Lower lobe of right lung (tissue), 2 donors: Measurements from ENCODE around the gene LPXN. TPM values are rescaled to one million over a fixed set of nuclear protein-coding genes. Genes with fewer than 3 reads are reported as not detected.

ENCODE experiments used
- ATAC-seq, 2 donors: fragments of 200-7000 bp; cut with Tn5 transposase; one replicate each; pipeline ENCODE4 v1.9.1; 2020 to 2022; ENCODE audit warnings: mild to moderate bottlenecking in 2 of 2, moderate library complexity in 2 of 2
- DNase-seq: peaks from one replicate; pipeline ENCODE4 v3.0.0-alpha.2; 2020
- H3K27ac ChIP-seq: fragments of 200-600 bp; one replicate; pipeline ENCODE4 v1.8.0; 2022
- H3K27me3 ChIP-seq: fragments of 200-600 bp; one replicate; pipeline ENCODE4 v1.8.0; 2022; ENCODE audit warnings: low read depth
- H3K36me3 ChIP-seq: fragments of 200-600 bp; one replicate; pipeline ENCODE4 v1.8.0; 2022; ENCODE audit warnings: mild to moderate bottlenecking
- H3K4me1 ChIP-seq: fragments of 200-600 bp; one replicate; pipeline ENCODE4 v1.8.0; 2022
- H3K4me3 ChIP-seq: fragments of 200-600 bp; one replicate; pipeline ENCODE4 v1.8.0; 2022; ENCODE audit warnings: mild to moderate bottlenecking
- H3K9me3 ChIP-seq: fragments of 200-600 bp; one replicate; pipeline ENCODE4 v1.8.0; 2022
- CTCF ChIP-seq: fragments of 200-600 bp; IDR thresholded peaks from one replicate; pipeline ENCODE4 v1.8.0; 2022; ENCODE audit warnings: antibody characterized with exemption, mild to moderate bottlenecking
- intact Hi-C: fragments of 100-400 bp; cut with DNase I; formaldehyde crosslinking; loops from one replicate; pipeline ENCODE4 v1.11.0; 2022
- total RNA-seq: library from RNA; stranded (reverse); fragmentation: NEBNext Ultra II Directional; extraction: Animal tissue kit (Norgen Biotek cat#: 25700); gene quantifications from one replicate; pipeline ENCODE4 v1.2.1, GENCODE V29; 2021
- donor health status: DM: no; HTN: yes; CAD: no; lungs with severe emphysema.

The LPXN gene
- total RNA-seq, 1 donor from 2014 or later = 71.6 TPM

GRCh38 chr11:58606930-58607714, 31.5 kb upstream of the LPXN start:
- no peaks in the 10 kb centered on the region for H3K27me3 ChIP-seq
- peaks cover 26% of the 10 kb centered on the region for H3K36me3 ChIP-seq
- no peak overlapping the region for H3K4me3 ChIP-seq
- H3K27ac ChIP-seq = no peak overlapping the region
- H3K9me3 ChIP-seq = no peaks in the 10 kb centered on the region
- intact Hi-C loops = no loop called here
- TF ChIP-seq CTCF = no peak
- ATAC-seq (no peak), DNase-seq (no peak)
- no peaks in the 10 kb centered on the region for H3K4me1 ChIP-seq

GRCh38 chr11:58600510-58600909, 24.9 kb upstream of the LPXN start:
- H3K36me3 ChIP-seq = no peaks in the 10 kb centered on the region
- H3K9me3 ChIP-seq = no peaks in the 10 kb centered on the region
- intact Hi-C loops = no loop called here
- no peak overlapping the region for H3K27ac ChIP-seq
- H3K4me3 ChIP-seq = no peak overlapping the region
- no peaks in the 10 kb centered on the region for H3K27me3 ChIP-seq
- DNase-seq (no peak), ATAC-seq (no peak)
- no peak for TF ChIP-seq CTCF
- H3K4me1 ChIP-seq = peaks cover 14% of the 10 kb centered on the region

DNA sequence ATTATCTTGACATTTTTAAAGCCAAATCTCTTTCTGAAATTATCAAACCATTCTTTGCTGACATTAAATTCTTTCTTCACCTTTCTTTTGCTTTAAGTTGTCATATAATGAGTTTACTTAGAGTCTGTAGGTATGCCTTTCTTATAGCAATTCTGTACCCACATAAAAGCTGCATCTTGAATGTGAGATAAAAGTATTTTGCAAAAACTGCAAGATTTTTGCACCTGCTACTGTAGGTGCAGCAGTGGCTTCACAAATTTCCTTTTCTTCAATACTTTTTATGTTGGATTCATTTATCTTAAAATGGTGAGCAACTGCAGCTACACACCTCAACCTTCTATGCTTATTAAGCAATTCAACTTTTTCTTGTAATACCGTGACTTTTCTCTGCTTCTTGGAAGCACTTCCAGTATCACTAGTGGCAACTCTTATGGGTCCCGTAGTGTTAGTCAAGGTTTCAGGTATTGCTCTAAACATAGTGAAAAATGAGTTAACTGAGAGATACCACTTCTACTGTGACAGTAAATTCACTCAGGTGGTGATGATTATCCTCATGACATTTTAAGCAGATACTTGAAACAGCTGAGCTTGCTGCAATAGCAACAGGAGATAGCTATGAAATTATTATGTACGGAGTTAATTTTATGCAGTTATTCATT, 22.0 kb upstream of the LPXN start:
- no peak for DNase-seq
- intact Hi-C loops = no loop called here
- no peak overlapping the region for H3K27ac ChIP-seq
- H3K9me3 ChIP-seq = no peaks in the 10 kb centered on the region
- H3K4me1 ChIP-seq = peaks cover 14% of the 10 kb centered on the region
- no peak for ATAC-seq
- H3K27me3 ChIP-seq = no peaks in the 10 kb centered on the region
- H3K36me3 ChIP-seq = no peaks in the 10 kb centered on the region
- no peak for TF ChIP-seq CTCF
- H3K4me3 ChIP-seq = no peak overlapping the region

DNA sequence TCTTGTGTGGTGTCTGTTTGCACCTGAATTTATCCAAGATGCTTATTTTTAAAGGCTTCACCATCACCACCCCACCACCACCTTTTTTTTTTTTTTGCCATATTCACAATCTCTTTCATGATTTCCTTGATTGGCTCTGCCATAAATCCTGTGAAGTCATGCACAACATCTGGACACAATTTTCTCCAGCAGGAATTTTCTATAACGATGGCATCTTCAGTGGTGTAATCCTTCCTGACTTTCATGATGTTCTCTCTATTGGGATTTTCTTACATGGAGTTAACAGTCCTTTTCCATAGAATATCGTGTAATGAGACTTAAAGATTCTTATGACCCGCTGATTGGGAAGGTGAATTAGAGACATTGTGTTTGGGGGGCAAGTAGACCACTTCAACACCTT, 21.0 kb upstream of the LPXN start:
- Histone ChIP-seq H3K36me3 (no peaks in the 10 kb centered on the region), H3K27me3 (no peaks in the 10 kb centered on the region), H3K9me3 (no peaks in the 10 kb centered on the region), H3K27ac (no peak overlapping the region), H3K4me1 (peaks cover 14% of the 10 kb centered on the region), H3K4me3 (no peak overlapping the region)
- TF ChIP-seq CTCF = no peak
- ATAC-seq (no peak), DNase-seq (no peak)
- intact Hi-C loops = no loop called here

DNA sequence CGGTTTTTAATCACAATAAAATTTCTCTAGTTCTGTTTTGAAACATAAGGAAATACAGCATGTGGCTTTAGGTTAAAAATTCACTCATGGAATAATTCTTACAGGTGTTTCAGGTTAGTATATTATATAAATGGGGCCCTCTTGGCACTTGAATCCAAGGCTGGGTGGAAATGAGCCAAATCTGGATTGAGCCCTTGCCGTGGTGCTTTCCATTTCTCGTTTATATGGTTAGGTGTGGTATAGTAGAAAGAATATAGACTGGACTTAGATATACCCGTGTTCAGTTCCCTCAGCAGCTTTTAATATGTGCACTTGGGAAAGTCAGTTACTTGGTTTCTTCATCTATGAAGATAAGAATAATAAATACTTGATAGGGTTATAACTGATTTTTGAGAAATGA, 19.2 kb upstream of the LPXN start:
- no peaks in the 10 kb centered on the region for H3K36me3 ChIP-seq
- H3K27me3 ChIP-seq = no peaks in the 10 kb centered on the region
- no peaks in the 10 kb centered on the region for H3K9me3 ChIP-seq
- no peak for DNase-seq
- intact Hi-C loops = no loop called here
- no peak for ATAC-seq
- no peak overlapping the region for H3K4me3 ChIP-seq
- H3K27ac ChIP-seq = no peak overlapping the region
- H3K4me1 ChIP-seq = peaks cover 8% of the 10 kb centered on the region
- no peak for TF ChIP-seq CTCF
